ENCODE measurements around the gene PXK. TPM values are rescaled to one million over a fixed set of nuclear protein-coding genes. Genes with fewer than 3 reads are reported as not detected.
A peak's percentile ranks its signal among the peaks of the same experiment; 100 is the strongest.

PXK gene
- total RNA-seq, 4 donors from 2014 or later, result 98.6 to 139 (median 123) TPM

- H3K9me3 ChIP-seq, result no peaks in the 10 kb centered on the region
- no peaks in the 10 kb centered on the region for H3K27me3 ChIP-seq
- DNase-seq, result peak; percentile 57 to 58
- peaks cover 15 to 22% of the 10 kb centered on the region in 2 donors for H3K36me3 ChIP-seq
- TF ChIP-seq CTCF (IDR thresholded peaks at IDR 0.05), result peak; percentile 13 to 65 (median 42)
- TF ChIP-seq POLR2A (IDR thresholded peaks at IDR 0.05), result no peak
- H3K4me1 ChIP-seq, result peaks cover 15 to 21% of the 10 kb centered on the region in 2 donors
- intact Hi-C loops (cut with DNase I), result no loop called here
- H3K4me3 ChIP-seq (replicated peaks in 1 of 3), result peak overlapping the region in 2 of 3 donors; percentile 62 to 78
- peak overlapping the region in 2 of 3 donors; percentile 94 to 96 for H3K27ac ChIP-seq
- WGBS, 2 donors, result 23% methylated on average over 10 of the region's 10 CpGs
Observed at GRCh38 chr3:58307639-58308215, 25.0 kb upstream of the PXK start.

GRCh38 chr3:58308728-58309127 lies 24.0 kb upstream of the PXK start:
- H3K27me3 ChIP-seq, result no peaks in the 10 kb centered on the region
- peaks cover 25 to 26% of the 10 kb centered on the region in 2 donors for H3K36me3 ChIP-seq
- peaks cover 15 to 21% of the 10 kb centered on the region in 2 donors for H3K4me1 ChIP-seq
- TF ChIP-seq CTCF (IDR thresholded peaks at IDR 0.05) (no peak), POLR2A (IDR thresholded peaks at IDR 0.05) (no peak)
- no peak for DNase-seq
- no peak overlapping the region for H3K4me3 ChIP-seq (replicated peaks in 1 of 3)
- no peaks in the 10 kb centered on the region for H3K9me3 ChIP-seq
- no peak overlapping the region for H3K27ac ChIP-seq
- intact Hi-C loops (cut with DNase I), result no loop called here
- 13 to 29% methylated on average over 1 of the region's 1 CpG for WGBS, 2 donors

GRCh38 chr3:58317811-58318210 lies 14.9 kb upstream of the PXK start:
- no peaks in the 10 kb centered on the region for H3K27me3 ChIP-seq
- peaks cover 35 to 36% of the 10 kb centered on the region in 2 donors for H3K36me3 ChIP-seq
- WGBS, 2 donors, result 83 to 94% methylated on average over 2 of the region's 2 CpGs
- DNase-seq, result no peak
- no peaks in the 10 kb centered on the region for H3K9me3 ChIP-seq
- H3K27ac ChIP-seq, result no peak overlapping the region
- TF ChIP-seq POLR2A (IDR thresholded peaks at IDR 0.05) (no peak), CTCF (IDR thresholded peaks at IDR 0.05) (no peak)
- intact Hi-C loops (cut with DNase I), result no loop called here
- H3K4me3 ChIP-seq (replicated peaks in 1 of 3), result no peak overlapping the region
- no peaks in the 10 kb centered on the region for H3K4me1 ChIP-seq

GRCh38 chr3:58321791-58322190 lies 10.9 kb upstream of the PXK start:
- H3K4me1 ChIP-seq, result peaks cover 31 to 34% of the 10 kb centered on the region in 2 donors
- TF ChIP-seq CTCF (IDR thresholded peaks at IDR 0.05) (no peak), POLR2A (IDR thresholded peaks at IDR 0.05) (no peak)
- no peak for DNase-seq
- no peak overlapping the region for H3K4me3 ChIP-seq (replicated peaks in 1 of 3)
- 89 to 92% methylated on average over 7 of the region's 7 CpGs for WGBS, 2 donors
- no peaks in the 10 kb centered on the region for H3K9me3 ChIP-seq
- H3K27me3 ChIP-seq, result no peaks in the 10 kb centered on the region
- H3K27ac ChIP-seq, result no peak overlapping the region
- H3K36me3 ChIP-seq, result peaks cover 9 to 15% of the 10 kb centered on the region in 2 donors
- intact Hi-C loops (cut with DNase I), result loop anchor here (5.0 kb wide), 1 partner anchor 91 kb away; no protein-coding TSS in a partner anchor

GRCh38 chr3:58322793-58323192 lies 9.9 kb upstream of the PXK start:
- no peaks in the 10 kb centered on the region for H3K27me3 ChIP-seq
- intact Hi-C loops (cut with DNase I), result loop anchor here (5.0 kb wide), 1 partner anchor 90 kb away; no protein-coding TSS in a partner anchor
- no peak for TF ChIP-seq POLR2A (IDR thresholded peaks at IDR 0.05)
- no peak for TF ChIP-seq CTCF (IDR thresholded peaks at IDR 0.05)
- 76 to 78% methylated on average over 1 of the region's 1 CpG for WGBS, 2 donors
- no peaks in the 10 kb centered on the region for H3K9me3 ChIP-seq
- DNase-seq, result no peak
- peaks cover 39 to 42% of the 10 kb centered on the region in 2 donors for H3K4me1 ChIP-seq
- no peak overlapping the region for H3K4me3 ChIP-seq (replicated peaks in 1 of 3)
- H3K27ac ChIP-seq, result peak overlapping the region in 2 of 3 donors; percentile 34 to 85
- peaks cover 0 to 7% of the 10 kb centered on the region in 2 donors for H3K36me3 ChIP-seq
